NCI-H2171 treated with DMSO at 0.1 percent for 48 hours (cell line): Measurements from ENCODE around the gene TEP1.
A peak's percentile ranks its signal among the peaks of the same experiment; 100 is the strongest.
"Not testable (repeated sequence)": the region's sequence is repeated elsewhere in the genome, so short reads cannot be mapped to it uniquely, and the experiment has no call there.

Experiments used
- DNase-seq: peaks from one replicate; lab custom pipeline; 2025; lab: John Stamatoyannopoulos, UW

TEP1 gene

DNA sequence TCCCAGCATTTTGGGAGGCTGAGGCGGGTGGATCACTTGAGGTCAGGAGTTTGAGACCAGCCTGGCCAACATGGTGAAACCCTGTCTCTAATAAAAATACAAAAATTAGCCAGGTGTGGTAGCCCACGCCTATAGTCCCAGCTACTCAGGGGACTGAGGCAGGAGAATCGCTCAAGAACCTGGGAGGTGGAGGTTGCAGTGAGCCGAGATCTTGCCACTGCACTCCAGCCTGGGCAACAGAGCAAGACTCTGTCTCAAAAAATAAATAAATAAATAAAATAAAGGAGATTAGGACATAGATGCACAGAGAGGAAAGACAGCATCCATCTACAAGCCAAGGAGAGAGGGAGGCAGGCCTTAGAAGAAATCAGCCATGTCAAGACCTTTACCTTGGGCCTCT, 72.3 kb downstream of the TEP1 start:
- not testable (repeated sequence) for DNase-seq

DNA sequence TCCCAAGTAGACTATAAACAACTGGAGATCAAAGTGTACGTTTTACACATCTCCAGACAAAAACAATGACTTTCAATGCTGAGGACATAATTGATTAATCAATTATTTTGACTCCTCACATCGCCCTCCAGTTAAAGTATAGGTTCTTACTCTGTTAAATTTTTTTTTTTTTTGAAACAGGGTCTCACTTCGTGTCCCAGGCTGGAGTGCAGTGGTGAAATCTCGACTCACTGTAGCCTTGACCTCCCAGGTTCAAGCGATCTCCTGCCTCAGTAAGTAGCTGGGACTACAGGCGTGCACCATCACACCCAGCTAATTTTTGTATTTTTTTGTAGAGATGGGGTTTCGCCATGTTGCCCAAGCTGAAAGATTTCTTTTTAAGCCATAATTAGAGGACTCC, 79.3 kb downstream of the TEP1 start:
- no peak for DNase-seq

DNA sequence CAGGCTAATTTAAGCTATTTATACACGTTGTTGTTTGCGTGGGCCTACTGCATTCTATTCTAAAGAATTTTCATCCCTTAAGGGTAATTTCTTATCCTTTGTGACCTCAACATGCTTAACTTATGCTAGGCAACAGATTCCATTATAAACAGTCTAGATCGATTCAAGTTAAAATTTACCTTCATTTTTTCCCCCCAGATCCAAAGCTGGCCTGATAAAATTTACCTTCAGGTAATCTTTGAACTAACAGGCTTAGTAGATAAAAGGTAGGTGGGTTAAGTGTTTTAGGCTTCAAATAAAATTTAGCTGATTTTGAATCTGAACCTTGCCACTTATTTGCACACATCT, 79.8 kb downstream of the TEP1 start:
- DNase-seq: no peak

DNA sequence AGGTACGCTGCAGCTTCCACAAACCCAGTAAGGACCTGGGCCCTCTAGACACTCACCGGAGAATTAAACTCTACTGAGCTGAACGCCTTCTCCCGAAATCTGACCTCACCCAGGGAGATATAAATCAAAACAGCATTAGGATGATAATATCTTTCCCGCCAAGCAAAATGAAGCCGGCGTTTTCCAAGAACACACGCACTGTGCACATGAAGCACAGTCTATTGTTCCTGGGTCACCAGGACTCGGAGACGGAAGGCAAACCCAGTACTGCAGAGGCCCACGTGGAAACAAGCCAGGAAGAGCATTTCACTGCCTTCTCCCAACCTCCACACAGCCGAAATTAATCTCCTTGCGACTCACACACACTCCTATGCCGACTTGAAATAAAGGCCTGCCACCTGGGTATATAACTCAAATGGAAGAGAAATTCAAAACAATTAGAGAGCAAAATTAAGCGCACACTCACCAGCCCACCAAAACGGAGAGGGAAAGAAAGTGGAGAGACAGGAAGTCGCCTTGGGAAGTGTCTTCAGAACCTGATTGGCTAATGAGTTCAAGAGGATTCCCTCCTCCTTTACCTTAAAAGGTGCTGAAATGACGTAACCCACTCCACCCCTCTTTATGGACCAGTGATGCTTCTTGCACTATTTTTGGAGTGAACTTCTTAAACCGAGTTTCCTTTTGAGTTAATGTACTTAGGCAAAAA, 80.4 kb downstream of the TEP1 start, which contains the start of gene CCNB1IP1:
Gene CCNB1IP1, minus strand, starts transcription at position 492 of the 706 bp plus-strand sequence. CDS start 16,756 bp downstream, outside the sequence.
- DNase-seq: peak; percentile 100

DNA sequence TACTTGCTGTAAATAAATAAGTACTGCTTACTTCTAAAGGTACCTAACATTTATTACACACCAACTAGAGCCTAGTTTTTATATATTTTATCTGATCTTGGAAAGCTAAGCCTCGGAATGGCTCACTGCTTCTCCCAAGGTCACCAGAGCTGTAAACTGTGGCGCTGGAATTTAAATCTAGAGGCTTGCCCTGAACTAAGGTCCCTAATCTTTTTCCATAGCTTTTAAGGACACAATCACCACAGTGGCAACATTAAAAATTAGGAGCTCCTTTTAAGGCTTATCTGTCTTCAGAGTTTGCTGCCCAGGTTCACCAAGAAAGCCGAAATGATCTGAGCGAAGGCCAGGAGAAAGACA, 80.9 kb downstream of the TEP1 start:
- peak; percentile 79 for DNase-seq

DNA sequence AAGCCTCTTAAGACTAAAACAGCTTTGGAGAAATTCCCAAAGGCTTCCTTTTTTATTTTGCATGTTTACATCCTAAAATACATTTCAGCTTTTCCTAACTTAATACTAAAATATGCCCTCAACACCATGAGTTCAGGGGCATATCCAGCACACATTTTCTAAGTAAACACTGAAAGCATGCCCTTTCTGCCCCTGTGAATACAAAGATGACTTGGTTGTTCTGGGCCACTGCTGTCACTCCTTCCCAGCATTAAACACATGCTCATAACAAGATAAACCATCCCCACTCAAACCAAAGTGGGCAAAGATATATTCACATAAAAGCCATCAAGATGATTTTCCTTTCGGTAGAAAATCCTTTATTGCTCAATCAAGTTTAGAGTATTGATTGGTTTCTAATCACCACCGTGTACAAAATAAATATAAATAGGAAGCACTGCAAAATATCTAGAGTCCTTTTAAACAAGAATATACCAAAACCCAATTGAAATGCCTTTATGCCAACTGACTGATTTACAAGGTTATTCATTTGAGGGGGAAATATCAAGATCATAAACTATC, 82.2 kb downstream of the TEP1 start:
- DNase-seq: no peak

DNA sequence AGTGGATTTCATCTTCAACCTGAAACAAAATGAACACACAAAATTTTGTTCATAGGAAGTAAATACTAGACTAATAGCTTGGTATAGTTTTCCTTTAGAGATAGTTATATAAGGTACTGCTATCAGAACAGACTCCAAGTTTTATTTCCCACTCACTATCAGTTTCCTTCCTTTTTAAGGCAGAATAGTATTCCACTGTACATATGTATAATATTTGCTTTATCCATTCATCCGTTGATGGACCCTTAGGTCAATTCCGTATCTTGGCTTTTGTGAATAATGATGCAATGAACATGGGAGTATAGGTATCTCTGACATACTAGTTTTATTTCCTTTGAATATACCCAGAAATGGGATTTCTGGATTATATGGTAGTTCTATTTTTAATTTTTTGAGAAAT, 83.9 kb downstream of the TEP1 start:
- no peak for DNase-seq

DNA sequence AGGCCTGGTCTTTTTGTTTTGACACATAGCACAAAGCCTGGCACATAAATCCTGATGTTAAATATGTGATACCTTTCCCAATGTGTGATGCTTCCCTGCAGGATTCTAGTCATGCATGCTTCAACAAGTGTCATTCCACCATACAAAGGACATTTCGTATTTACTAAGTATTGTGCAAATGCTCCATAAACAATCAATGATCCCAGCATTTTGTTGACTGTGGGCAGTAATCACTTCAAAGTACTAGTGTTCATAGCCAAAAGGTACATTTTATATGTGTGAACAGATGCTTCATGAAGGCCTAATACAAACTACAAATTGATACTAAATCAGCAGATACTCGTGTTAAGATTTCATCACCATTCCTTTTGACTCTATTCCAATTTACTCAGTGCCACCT, 84.6 kb downstream of the TEP1 start:
- DNase-seq: no peak

DNA sequence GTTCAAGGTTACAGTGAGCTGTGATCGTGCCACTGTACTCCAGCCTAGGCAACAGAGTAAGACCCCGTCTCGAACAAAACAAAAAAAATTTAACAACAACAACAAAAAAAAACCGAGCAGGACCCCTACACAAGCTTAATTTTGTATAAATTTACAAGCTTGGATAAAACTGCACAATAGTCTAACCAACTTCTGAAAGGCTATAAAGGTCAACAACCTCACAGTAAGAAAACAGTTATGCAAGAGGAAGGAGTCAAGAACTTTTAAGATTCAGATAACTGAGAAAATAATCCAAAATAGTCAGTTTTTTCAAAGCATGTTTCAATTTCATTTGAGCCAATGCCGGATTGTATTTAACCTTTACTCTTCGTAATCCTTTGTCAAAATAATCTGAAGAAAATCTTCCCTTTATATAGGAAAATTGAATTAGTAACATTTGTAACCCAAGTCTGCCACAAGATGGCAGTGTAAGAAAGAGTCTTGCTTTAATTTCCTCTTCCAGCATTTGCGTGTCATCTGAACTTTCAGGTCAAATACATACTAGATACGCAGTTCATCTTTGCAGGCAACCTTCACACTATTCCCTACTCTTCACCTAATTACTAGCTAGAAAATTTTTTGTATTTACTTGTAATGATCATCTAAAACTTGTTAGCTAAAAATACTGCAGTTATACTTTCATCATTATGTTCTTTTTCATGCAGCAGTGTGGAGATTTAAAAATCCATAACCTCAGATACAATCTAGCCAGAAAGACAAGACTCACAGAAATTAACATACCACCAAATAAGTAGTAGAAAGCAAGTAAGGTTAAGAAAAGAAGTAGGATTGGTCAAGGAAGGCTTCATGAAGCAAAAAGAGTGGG, 86.1 kb downstream of the TEP1 start:
- peak; percentile 93 for DNase-seq

DNA sequence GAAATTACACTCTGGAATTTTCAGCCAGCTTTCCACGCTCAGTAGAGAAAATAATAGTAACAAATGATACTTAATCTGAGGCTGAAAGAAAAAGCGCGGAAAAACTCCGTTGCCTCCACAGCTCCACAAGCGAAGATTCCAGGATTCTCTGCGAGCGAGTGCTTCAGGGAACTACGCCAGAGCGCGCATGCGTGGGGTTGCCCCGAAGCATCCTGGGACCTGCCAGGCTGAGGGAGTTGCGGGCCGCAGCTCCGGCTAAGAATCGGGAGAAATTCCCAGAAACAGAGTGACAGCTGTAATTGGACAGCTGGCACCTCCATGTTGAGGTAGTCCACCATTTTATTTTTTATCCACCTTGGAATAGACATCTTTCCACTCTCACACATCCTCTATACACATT, 95.6 kb downstream of the TEP1 start:
- DNase-seq: no peak
